Measurements from ENCODE around the gene TOMM40.
"Not testable (repeated sequence)": the region's sequence is repeated elsewhere in the genome, so short reads cannot be mapped to it uniquely, and the experiment has no call there.

The TOMM40 gene

GRCh38 chr19:44872661-44873060 lies 18.4 kb upstream of the TOMM40 start:
- no peak for DNase-seq

GRCh38 chr19:44874317-44874716 lies 16.7 kb upstream of the TOMM40 start:
- no peak for DNase-seq

- DNase-seq: no peak
Measured at GRCh38 chr19:44875666-44876451, 15.2 kb upstream of the TOMM40 start.

- DNase-seq: peak; percentile 10 to 30
Measured at GRCh38 chr19:44876930-44877535, 14.0 kb upstream of the TOMM40 start.

- no peak for DNase-seq
Measured at GRCh38 chr19:44878120-44878865, 12.8 kb upstream of the TOMM40 start.

GRCh38 chr19:44879309-44880065 lies 11.6 kb upstream of the TOMM40 start:
- no peak for DNase-seq

GRCh38 chr19:44882063-44882462 lies 9.0 kb upstream of the TOMM40 start:
- DNase-seq: no peak

- DNase-seq: not testable (repeated sequence)
Measured at GRCh38 chr19:44882619-44883397, 8.2 kb upstream of the TOMM40 start.

GRCh38 chr19:44883922-44884321 lies 7.1 kb upstream of the TOMM40 start:
- no peak for DNase-seq

- no peak for DNase-seq
Measured at GRCh38 chr19:44884566-44884965, 6.5 kb upstream of the TOMM40 start.

GRCh38 chr19:44886141-44886540 lies 4.9 kb upstream of the TOMM40 start:
- DNase-seq: no peak

GRCh38 chr19:44887648-44888047 lies 3.4 kb upstream of the TOMM40 start:
- no peak for DNase-seq

GRCh38 chr19:44888335-44888734 lies 2.7 kb upstream of the TOMM40 start:
- DNase-seq: not testable (repeated sequence)

- no peak for DNase-seq
Measured at GRCh38 chr19:44889830-44890365, 1.2 kb upstream of the TOMM40 start.

GRCh38 chr19:44890366-44891015 lies 563 bp upstream of the TOMM40 start:
- DNase-seq: peak; percentile 100

GRCh38 chr19:44892932-44893331 lies 1.9 kb downstream of the TOMM40 start:
- DNase-seq: no peak

GRCh38 chr19:44893332-44894051 lies 2.4 kb downstream of the TOMM40 start:
- DNase-seq: no peak

GRCh38 chr19:44894052-44894400 lies 3.0 kb downstream of the TOMM40 start:
- DNase-seq: no peak

- DNase-seq: no peak
Measured at GRCh38 chr19:44894946-44895345, 3.9 kb downstream of the TOMM40 start.

GRCh38 chr19:44897835-44898234 lies 6.8 kb downstream of the TOMM40 start:
- no peak for DNase-seq

All from Kasumi-1 (cell line).